Coronary artery (tissue), 2 donors: ENCODE measurements around the gene WDR45B.

Experiments used
- DNase-seq: peaks from one replicate; pipeline ENCODE4 v3.0.0-alpha.2; 2017; ENCODE audit warnings: low spot score
- H3K27ac ChIP-seq, 2 donors: fragments of 200-600 bp; sonication (generic); one replicate each; pipeline ENCODE4 v1.5.1; 2016 to 2019
- H3K4me3 ChIP-seq: fragments of 200-600 bp; sonication (generic); 2 replicates; pipeline ENCODE4 v1.5.1; 2016; ENCODE audit warnings: mild to moderate bottlenecking, moderate library complexity
- CTCF ChIP-seq: fragments of 200-600 bp; sonication (generic); IDR thresholded peaks from one replicate; pipeline ENCODE4 v1.5.1; 2019; ENCODE audit warnings: antibody characterized with exemption

WDR45B gene

DNA sequence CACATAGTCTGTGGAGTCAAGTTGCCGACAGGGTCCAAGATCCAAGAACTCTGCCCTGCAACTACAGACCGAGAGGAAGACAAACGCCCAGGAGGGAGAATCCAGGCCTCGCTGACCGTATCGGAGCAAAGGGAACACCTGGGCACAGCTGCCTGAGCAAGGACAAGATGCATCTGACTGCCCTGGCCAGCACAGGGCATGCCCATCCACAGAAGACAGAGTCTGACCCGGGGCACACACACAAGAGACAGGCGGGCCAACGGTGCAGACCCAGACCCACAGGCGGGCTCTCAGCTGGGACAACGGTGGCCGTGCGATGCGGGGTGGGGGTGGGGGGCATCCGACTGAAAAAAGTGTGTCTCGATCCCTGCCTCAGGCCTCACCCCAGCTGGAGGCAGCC, 44.0 kb upstream of the WDR45B start:
- no peak overlapping the region for H3K4me3 ChIP-seq
- H3K27ac ChIP-seq: no peak overlapping the region
- no peak for DNase-seq
- no peak for TF ChIP-seq CTCF

DNA sequence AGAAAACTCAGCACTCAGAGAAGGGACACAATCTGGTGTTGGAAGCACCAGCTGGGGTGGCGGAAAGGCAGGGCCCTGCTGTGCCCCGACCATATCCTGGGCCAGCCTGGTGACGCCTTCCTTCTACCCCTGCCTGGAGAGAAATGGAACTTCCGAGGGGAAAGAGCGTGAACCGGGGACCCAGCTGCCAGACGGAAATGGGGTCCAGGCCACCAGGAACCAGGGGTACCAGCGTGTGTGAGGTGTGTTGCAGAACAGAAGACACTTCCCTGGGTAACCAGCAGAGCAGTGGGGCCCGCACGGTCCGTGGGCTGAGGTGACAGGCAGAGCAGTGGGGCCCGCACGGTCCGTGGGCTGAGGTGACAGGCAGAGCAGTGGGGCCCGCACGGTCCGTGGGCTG, 43.5 kb upstream of the WDR45B start:
- no peak for DNase-seq
- Histone ChIP-seq H3K4me3 (no peak overlapping the region), H3K27ac (no peak overlapping the region)
- TF ChIP-seq CTCF: no peak

DNA sequence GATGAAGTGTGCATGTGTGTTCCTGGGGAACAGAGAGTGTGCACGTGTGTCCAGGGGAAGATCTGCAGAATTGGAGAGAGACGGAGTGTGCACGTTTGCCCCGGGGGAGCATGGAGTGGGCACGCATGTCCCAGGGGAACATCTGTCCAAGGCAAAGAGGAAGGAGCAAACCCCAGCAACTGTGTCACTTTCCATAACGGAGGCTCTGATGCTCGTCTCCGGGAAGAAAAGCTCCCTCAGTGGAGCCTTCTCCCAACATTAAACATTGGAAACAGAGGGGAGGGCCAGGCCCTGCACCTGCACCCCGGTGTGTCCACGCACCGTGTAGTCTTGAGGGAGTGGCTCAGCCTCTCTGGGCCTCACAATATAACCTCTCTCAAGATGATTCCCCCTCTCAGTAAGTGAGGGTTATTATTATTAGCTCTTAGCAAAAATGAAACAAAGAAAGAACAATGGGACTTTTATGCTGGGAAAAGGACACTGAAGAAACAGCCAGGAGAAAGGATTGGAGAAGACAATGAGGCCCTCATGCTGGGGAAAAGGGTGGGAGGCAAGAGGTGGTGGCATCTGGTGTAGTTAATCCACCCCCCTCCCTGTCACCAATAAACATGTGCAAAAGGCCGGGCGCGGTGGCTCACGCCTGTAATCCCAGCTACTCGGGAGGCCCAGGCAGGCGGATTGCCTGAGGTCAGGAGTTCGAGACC, 42.7 kb upstream of the WDR45B start:
- no peak overlapping the region for H3K4me3 ChIP-seq
- no peak for TF ChIP-seq CTCF
- no peak overlapping the region for H3K27ac ChIP-seq
- no peak for DNase-seq

DNA sequence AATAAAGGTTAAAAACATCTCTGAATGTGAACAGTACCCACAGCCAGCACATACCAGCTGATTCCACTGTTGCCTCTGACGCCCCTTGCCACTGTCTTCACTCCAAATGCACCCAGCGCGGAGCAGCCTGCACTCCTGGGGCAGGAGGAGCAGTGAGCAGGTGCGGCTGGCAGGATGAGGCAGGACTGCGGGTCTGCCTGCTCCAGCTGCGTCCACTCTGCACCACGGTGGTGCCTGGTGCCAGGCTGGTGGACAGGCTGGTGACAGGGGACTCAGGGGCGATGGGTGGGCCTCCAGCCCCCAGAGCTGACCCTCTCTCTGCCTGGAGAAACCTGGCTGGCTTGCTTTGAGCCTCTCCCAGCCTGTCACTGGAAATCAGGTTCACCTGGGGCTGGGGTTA, 40.8 kb upstream of the WDR45B start:
- no peak for TF ChIP-seq CTCF
- no peak for DNase-seq
- Histone ChIP-seq H3K4me3 (no peak overlapping the region), H3K27ac (no peak overlapping the region)

GRCh38 chr17:82687871-82688270, 39.6 kb upstream of the WDR45B start:
- no peak for TF ChIP-seq CTCF
- Histone ChIP-seq H3K27ac (no peak overlapping the region), H3K4me3 (no peak overlapping the region)
- no peak for DNase-seq

DNA sequence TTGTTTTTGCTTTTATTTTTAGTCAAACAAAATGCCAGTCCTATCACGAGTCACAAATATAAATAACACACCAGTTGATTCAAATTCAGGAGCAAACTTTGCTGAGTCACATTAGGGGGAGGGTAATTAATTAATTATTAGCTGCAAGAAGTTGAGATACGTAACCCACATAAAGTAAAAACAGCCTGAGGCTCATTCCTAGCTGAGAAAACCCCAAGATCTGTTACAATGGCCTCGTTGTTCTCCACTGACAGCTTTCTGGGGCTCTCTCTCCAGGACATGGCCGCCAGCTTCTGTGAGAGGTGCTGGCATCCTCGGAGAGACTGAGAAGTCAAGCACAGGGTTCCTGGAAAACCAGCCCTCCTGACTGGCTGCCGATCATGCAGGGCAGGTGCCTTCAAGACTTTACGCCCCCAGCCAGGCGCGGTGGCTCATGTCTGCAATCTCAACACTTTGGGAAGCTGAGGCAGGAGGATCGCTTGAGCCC, 39.2 kb upstream of the WDR45B start:
- Histone ChIP-seq H3K4me3 (no peak overlapping the region), H3K27ac (no peak overlapping the region)
- DNase-seq: no peak
- TF ChIP-seq CTCF: no peak
